A673 (cell line): ENCODE results near the gene WDR49. TPM values are rescaled to one million over a fixed set of nuclear protein-coding genes. Genes with fewer than 3 reads are reported as not detected.

ENCODE experiments used
- BruUV-seq: library from RNA; stranded (reverse); fragments of 400-500 nt; replicated peaks from 2 replicates; lab custom pipeline; 2021; lab: Mats Ljungman, UMichigan
- CTCF ChIA-PET: fragments of 300-600 bp; sonication (Branson Sonifier 250); formaldehyde crosslinking; loops from one replicate; lab custom pipeline; 2022; ENCODE audit warnings: antibody characterized with exemption; lab: Charles Lee
- POLR2A ChIA-PET: fragments of 300-600 bp; sonication (Branson Sonifier 250); formaldehyde crosslinking; loops from one replicate; lab custom pipeline; 2022; ENCODE audit warnings: antibody characterized with exemption; ENCODE audit not compliant: low non-redundant PET; lab: Charles Lee
- DNase-seq: peaks from one replicate; pipeline ENCODE4 v3.0.0-alpha.2; 2015; ENCODE audit warnings: low spot score
- H3K27ac ChIP-seq: fragments of 200-600 bp; sonication (generic); 2 replicates; pipeline ENCODE4 v1.5.1; 2016; ENCODE audit warnings: mixed run types, low read depth, mild to moderate bottlenecking, mixed read lengths, antibody characterized with exemption, low read length; ENCODE audit not compliant: poor library complexity, severe bottlenecking
- H3K27me3 ChIP-seq: fragments of 200-600 bp; sonication (generic); replicated peaks from 2 replicates; pipeline ENCODE4 v1.6.1; 2017; ENCODE audit warnings: mixed run types, low read depth, mild to moderate bottlenecking, mixed read lengths, antibody characterized with exemption, low read length; ENCODE audit not compliant: insufficient read depth, poor library complexity
- H3K36me3 ChIP-seq: fragments of 200-600 bp; sonication (generic); 2 replicates; pipeline ENCODE4 v1.6.1; 2016; ENCODE audit warnings: mixed run types, mild to moderate bottlenecking, mixed read lengths, antibody characterized with exemption, low read length; ENCODE audit not compliant: insufficient read depth, poor library complexity, severe bottlenecking
- H3K4me1 ChIP-seq: fragments of 200-600 bp; sonication (generic); 2 replicates; pipeline ENCODE4 v1.6.1; 2017; ENCODE audit warnings: mixed run types, mild to moderate bottlenecking, mixed read lengths, antibody characterized with exemption, low read length; ENCODE audit not compliant: insufficient read depth, poor library complexity, severe bottlenecking
- H3K4me3 ChIP-seq: fragments of 200-600 bp; sonication (generic); 2 replicates; pipeline ENCODE4 v1.5.1; 2016; ENCODE audit warnings: low read depth, mixed run types, mild to moderate bottlenecking, mixed read lengths, low read length; ENCODE audit not compliant: poor library complexity, severe bottlenecking
- H3K9me3 ChIP-seq: fragments of 200-600 bp; sonication (generic); 2 replicates; pipeline ENCODE4 v1.6.1; 2016; ENCODE audit warnings: mixed run types, low read depth, mild to moderate bottlenecking, mixed read lengths, antibody characterized with exemption, low read length; ENCODE audit not compliant: poor library complexity, severe bottlenecking
- CTCF ChIP-seq: fragments of 300-800, 200-600 bp; sonication (generic); conservative IDR thresholded peaks from 2 replicates; pipeline ENCODE4 v1.5.1; 2017; ENCODE audit warnings: low read depth, mild to moderate bottlenecking, antibody characterized with exemption, low read length, moderate library complexity, mixed read lengths
- EZH2 ChIP-seq: fragments of 200-600 bp; sonication (generic); IDR thresholded peaks from 2 replicates; pipeline ENCODE4 v1.6.1; 2017; ENCODE audit warnings: borderline replicate concordance, low read depth, mild to moderate bottlenecking, mixed read lengths, antibody characterized with exemption, low read length; ENCODE audit not compliant: poor library complexity, severe bottlenecking
- intact Hi-C: fragments of 100-400 bp; cut with micrococcal nuclease; formaldehyde crosslinking; loops from one replicate; pipeline ENCODE4 v1.10.0; 2022; ENCODE audit not compliant: unreplicated experiment
- total RNA-seq: library from RNA; stranded (reverse); gene quantifications from 2 replicates; pipeline ENCODE4 v1.2.3, GENCODE V29; 2021

WDR49 gene
- total RNA-seq, 1 experiment from 2014 or later = not detected

GRCh38 chr3:167694121-167694520, 40.4 kb upstream of the WDR49 start:
- Histone ChIP-seq H3K36me3 (peaks cover 16% of the 10 kb centered on the region), H3K4me1 (peaks cover 8% of the 10 kb centered on the region), H3K27ac (no peak overlapping the region), H3K27me3 (no peaks in the 10 kb centered on the region), H3K4me3 (no peak overlapping the region), H3K9me3 (no peaks in the 10 kb centered on the region)
- intact Hi-C loops = no loop called here
- POLR2A ChIA-PET = no interaction called here
- no peak for DNase-seq
- no TSS peak for BruUV-seq
- CTCF ChIA-PET = no interaction called here
- no peak for TF ChIP-seq CTCF
- TF ChIP-seq EZH2 = no peak

- no peak for DNase-seq
- TF ChIP-seq CTCF (no peak), EZH2 (no peak)
- Histone ChIP-seq H3K27me3 (no peaks in the 10 kb centered on the region), H3K4me1 (no peaks in the 10 kb centered on the region), H3K4me3 (no peak overlapping the region), H3K36me3 (peaks cover 18% of the 10 kb centered on the region), H3K27ac (no peak overlapping the region), H3K9me3 (no peaks in the 10 kb centered on the region)
- POLR2A ChIA-PET = no interaction called here
- BruUV-seq = no TSS peak
- intact Hi-C loops = no loop called here
- CTCF ChIA-PET = interaction anchor here (0.5 kb wide), 1 partner anchor 23 kb away, joined by 3 read pairs; no protein-coding TSS in a partner anchor
Measured at GRCh38 chr3:167691366-167691765, 37.6 kb upstream of the WDR49 start.

GRCh38 chr3:167684388-167684993, 30.7 kb upstream of the WDR49 start:
- H3K9me3 ChIP-seq = no peaks in the 10 kb centered on the region
- H3K27me3 ChIP-seq = no peaks in the 10 kb centered on the region
- ChIA-PET CTCF (no interaction called here), POLR2A (no interaction called here)
- H3K4me3 ChIP-seq = no peak overlapping the region
- H3K4me1 ChIP-seq = no peaks in the 10 kb centered on the region
- peak; percentile 81 for TF ChIP-seq CTCF
- no peak for TF ChIP-seq EZH2
- H3K36me3 ChIP-seq = peaks cover 10% of the 10 kb centered on the region
- BruUV-seq = no TSS peak
- no peak overlapping the region for H3K27ac ChIP-seq
- intact Hi-C loops = loop anchor here (5.0 kb wide), 1 partner anchor 277 kb away; no protein-coding TSS in a partner anchor
- DNase-seq = peak; percentile 77
